GM19351 (cell line): ENCODE measurements around the gene GPHN.

ENCODE experiments used
- ATAC-seq: cut with Tn5 transposase; IDR thresholded peaks from one replicate; pipeline ENCODE4 v1.9.1; 2021; ENCODE audit warnings: mild to moderate bottlenecking, moderate library complexity; ENCODE audit not compliant: unreplicated experiment

GPHN gene

DNA sequence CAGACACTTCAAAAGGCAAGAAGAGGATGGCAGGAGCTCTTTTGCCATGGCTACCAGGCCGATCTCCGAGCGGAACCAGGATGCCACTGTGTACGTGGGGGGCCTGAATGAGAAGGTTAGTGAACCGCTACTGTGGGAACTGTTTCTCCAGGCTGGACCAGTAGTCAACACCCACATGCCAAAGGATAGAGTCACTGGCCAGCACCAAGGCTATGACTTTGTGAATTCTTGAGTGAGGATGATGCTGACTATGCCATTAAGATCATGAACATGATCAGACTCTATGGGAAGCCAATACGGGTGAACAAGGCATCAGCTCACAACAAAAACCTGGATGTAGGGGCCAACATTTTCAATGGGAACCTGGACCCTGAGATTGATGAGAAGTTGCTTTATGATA lies 691.1 kb downstream of the GPHN start:
- no peak for ATAC-seq

- ATAC-seq = no peak
Measured at GRCh38 chr14:67207810-67208209, 699.9 kb downstream of the GPHN start.

GRCh38 chr14:67218126-67218525 lies 710.2 kb downstream of the GPHN start:
- ATAC-seq = no peak

DNA sequence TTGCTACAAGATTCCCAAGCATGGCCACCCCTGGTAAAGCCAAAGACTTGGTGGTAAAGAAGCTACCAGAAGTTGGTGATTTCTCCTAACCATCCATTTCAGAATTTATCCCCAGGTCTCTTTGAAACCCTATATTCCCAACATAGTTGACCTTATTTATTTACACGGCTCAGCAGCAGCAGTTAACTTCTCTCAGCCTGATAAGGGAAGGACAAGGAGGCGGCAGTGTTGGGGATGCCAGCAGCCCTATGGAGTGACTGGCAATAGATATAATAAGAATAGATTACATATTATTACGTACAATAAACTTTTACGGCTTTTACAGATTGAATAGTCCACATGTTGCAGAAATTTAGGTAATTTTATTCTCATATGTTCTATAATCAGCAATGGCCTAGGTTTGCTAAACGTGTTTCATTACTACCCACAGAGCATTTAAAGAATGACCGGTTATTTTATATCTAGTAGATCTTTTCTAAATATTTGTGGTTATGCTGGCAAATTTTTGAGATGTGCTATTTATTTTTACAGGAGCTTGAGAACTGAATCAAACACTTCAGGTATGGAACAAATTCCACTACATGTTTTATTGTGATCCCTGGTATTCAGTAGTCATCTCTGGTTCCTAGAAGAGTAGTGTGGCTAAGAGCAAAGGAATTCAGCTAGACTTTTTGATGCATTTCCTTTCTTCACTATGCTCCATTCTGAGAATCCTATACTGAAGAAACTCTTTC lies 713.5 kb downstream of the GPHN start:
- ATAC-seq = no peak

GRCh38 chr14:67221982-67222328 lies 714.0 kb downstream of the GPHN start:
- ATAC-seq = no peak

- ATAC-seq = no peak
Measured at GRCh38 chr14:67225523-67225922, 717.6 kb downstream of the GPHN start.

GRCh38 chr14:67228325-67228984 lies 720.5 kb downstream of the GPHN start:
- ATAC-seq = no peak
